HepG2 (cell line): Measurements from ENCODE around the gene RNF13. TPM values are rescaled to one million over a fixed set of nuclear protein-coding genes. Genes with fewer than 3 reads are reported as not detected.
"Not testable (repeated sequence)": the region's sequence is repeated elsewhere in the genome, so short reads cannot be mapped to it uniquely, and the experiment has no call there.

Experiments used
- ATAC-seq: fragments of 200-7000 bp; cut with Tn5 transposase; 3 replicates; pipeline ENCODE4 v1.9.1; 2020; ENCODE audit warnings: mild to moderate bottlenecking, moderate library complexity
- BruUV-seq: library from RNA; stranded (reverse); fragments of 400-500 nt; replicated peaks from 2 replicates; lab custom pipeline; 2021; lab: Mats Ljungman, UMichigan
- CTCF ChIA-PET: fragments of 300-600 bp; formaldehyde crosslinking; extraction: SDS; loops from one replicate; lab custom pipeline; 2021; ENCODE audit warnings: low total read pairs, inconsistent platforms, low intra/inter-chr PET ratio; lab: Yijun Ruan, JAX
- POLR2A ChIA-PET: fragments of 350-600 bp; sonication (Branson Sonifier 250); formaldehyde crosslinking; loops from one replicate; lab custom pipeline; 2020; ENCODE audit warnings: antibody characterized with exemption, inconsistent platforms; lab: Yijun Ruan, JAX
- DNase-seq: peaks from one replicate; pipeline ENCODE4 v3.0.0-alpha.2; 2015; ENCODE audit warnings: low spot score
- FAIRE-seq: peaks from 3 replicates; lab custom pipeline; 2011; peaks lifted over from hg19 to GRCh38; lab: Jason Lieb, UNC
- H2AFZ ChIP-seq: one replicate; pipeline ENCODE4 v1.6.1; 2011; ENCODE audit warnings: low read length, inconsistent platforms
- H3K27ac ChIP-seq: fragments of 300-600 bp; 3 replicates; pipeline ENCODE4 v1.8.0; 2011; ENCODE audit warnings: mixed run types, mild to moderate bottlenecking, mixed read lengths, low read length, inconsistent platforms; ENCODE audit not compliant: insufficient read depth; ENCODE audit errors: extremely low read length
- H3K27me3 ChIP-seq, 2 experiments: fragments of 200-600 bp in 1 of 2; 2 replicates in 1 of 2; 3 replicates in 1 of 2; pipeline versions ENCODE4 v1.6.0 to v1.8.0; 2011; ENCODE audit warnings: low read length in 2 of 2, mild to moderate bottlenecking in 2 of 2, moderate library complexity in 2 of 2, inconsistent platforms in 1 of 2; ENCODE audit not compliant: insufficient read depth in 2 of 2, control insufficient read depth in 1 of 2
- H3K36me3 ChIP-seq, 2 experiments: fragments of 200-600 bp in 1 of 2; replicated peaks in 1 of 2; 2 replicates in 1 of 2; 3 replicates in 1 of 2; pipeline versions ENCODE4 v1.5.1 to v1.8.0; 2011; ENCODE audit warnings: low read length in 2 of 2, inconsistent platforms in 1 of 2; ENCODE audit not compliant: insufficient read depth in 2 of 2, control insufficient read depth in 1 of 2
- H3K4me1 ChIP-seq: 2 replicates; pipeline ENCODE4 v1.5.1; 2012; ENCODE audit warnings: low read length, inconsistent platforms; ENCODE audit not compliant: insufficient read depth
- H3K4me2 ChIP-seq: 2 replicates; pipeline ENCODE4 v1.6.0; 2011; ENCODE audit warnings: low read depth, low read length, inconsistent platforms
- H3K4me3 ChIP-seq, 3 experiments: fragments of 200-600 bp in 1 of 3; sonication (generic), shearing (Covaris generic) in 1 of 3; replicated peaks in 1 of 3; 2 replicates each; pipeline ENCODE4 v1.5.1; 2011 to 2016; ENCODE audit warnings: low read length in 3 of 3, inconsistent platforms in 2 of 3, low read depth in 2 of 3, mild to moderate bottlenecking in 2 of 3, control low read depth in 1 of 3, mixed read lengths in 1 of 3; ENCODE audit not compliant: insufficient read depth in 1 of 3
- H3K79me2 ChIP-seq: one replicate; pipeline ENCODE4 v1.6.1; 2011; ENCODE audit warnings: low read length, inconsistent platforms; ENCODE audit not compliant: insufficient read depth
- H3K9ac ChIP-seq: 2 replicates; pipeline ENCODE4 v1.6.0; 2011; ENCODE audit warnings: mild to moderate bottlenecking, low read depth, low read length, inconsistent platforms; ENCODE audit not compliant: insufficient read depth
- H3K9me3 ChIP-seq: 2 replicates; pipeline ENCODE4 v1.5.1; 2012; ENCODE audit warnings: mild to moderate bottlenecking, low read length
- H4K20me1 ChIP-seq: 2 replicates; pipeline ENCODE4 v1.6.0; 2011; ENCODE audit warnings: inconsistent platforms, mild to moderate bottlenecking, low read length, moderate library complexity; ENCODE audit not compliant: insufficient read depth
- CENPX ChIP-seq: sonication (generic); formaldehyde crosslinking; IDR thresholded peaks from 2 replicates; pipeline ENCODE4 v1.9.0; 2021; ENCODE audit warnings: mild to moderate bottlenecking, missing genetic modification reagents, moderate library complexity
- RNF2 ChIP-seq: fragments of 450-650 bp; conservative IDR thresholded peaks from 2 replicates; pipeline ENCODE4 v1.6.1; 2016; ENCODE audit warnings: low read depth
- ZNF33A ChIP-seq: sonication (generic); formaldehyde crosslinking; IDR thresholded peaks from 2 replicates; pipeline ENCODE4 v1.5.1; 2020; ENCODE audit warnings: missing genetic modification reagents, mild to moderate bottlenecking, moderate library complexity, borderline replicate concordance
- ZNF672 ChIP-seq: sonication (generic); formaldehyde crosslinking; IDR thresholded peaks from 2 replicates; pipeline ENCODE4 v1.8.1; 2022; ENCODE audit warnings: missing genetic modification reagents
- ZNF724P ChIP-seq: sonication (generic); formaldehyde crosslinking; IDR thresholded peaks from 2 replicates; pipeline ENCODE4 v1.8.0; 2022; ENCODE audit warnings: missing genetic modification reagents, borderline replicate concordance
- WGBS: methylation state at CpG from one replicate; pipeline ENCODE4 v1.1.6; 2017; ENCODE audit warnings: low lambda C conversion rate; 5-methylcytosine and 5-hydroxymethylcytosine counted together
- in situ Hi-C: cut with HindIII; loops from 2 replicates; pipeline ENCODE4 v1.10.0; 2017; ENCODE audit warnings: low pct_unique_long_range_greater_than_20kb; ENCODE audit not compliant: extremely low pct_ligation_motif_present
- intact Hi-C: fragments of 100-400 bp; cut with micrococcal nuclease; formaldehyde crosslinking; loops from one replicate; pipeline ENCODE4 v1.10.0; 2022; ENCODE audit not compliant: unreplicated experiment
- polyA plus RNA-seq, 8 experiments: library from polyadenylated mRNA; depleted of rRNA in 3 of 8; stranded (reverse) in 7 of 8; unstranded in 1 of 8; fragments of >200 nt; fragmentation: Illumina TruSeq in 4 of 8; extraction: Trizol in 4 of 8; gene quantifications; 2 replicates each; pipeline versions ENCODE4 v1.2.1 to v1.2.3, GENCODE V29; 2011 to 2016; ENCODE audit warnings: low read depth in 4 of 8, missing spikeins in 1 of 8, mixed read lengths in 1 of 8; ENCODE audit not compliant: insufficient read depth in 1 of 8
- total RNA-seq, 5 experiments: library from RNA; depleted of rRNA; stranded (reverse); fragments of >200 nt; fragmentation: Illumina TruSeq; extraction: Trizol; gene quantifications; 2 replicates each; pipeline ENCODE4 v1.2.3, GENCODE V29; 2016; ENCODE audit warnings: low read depth in 1 of 5

Gene RNF13
- total and polyA plus RNA-seq, 2 of the 13 experiments (the other 11 are each of a cell fraction or from before 2014, with no cell fraction given), result 39.8 to 46.0 TPM

DNA sequence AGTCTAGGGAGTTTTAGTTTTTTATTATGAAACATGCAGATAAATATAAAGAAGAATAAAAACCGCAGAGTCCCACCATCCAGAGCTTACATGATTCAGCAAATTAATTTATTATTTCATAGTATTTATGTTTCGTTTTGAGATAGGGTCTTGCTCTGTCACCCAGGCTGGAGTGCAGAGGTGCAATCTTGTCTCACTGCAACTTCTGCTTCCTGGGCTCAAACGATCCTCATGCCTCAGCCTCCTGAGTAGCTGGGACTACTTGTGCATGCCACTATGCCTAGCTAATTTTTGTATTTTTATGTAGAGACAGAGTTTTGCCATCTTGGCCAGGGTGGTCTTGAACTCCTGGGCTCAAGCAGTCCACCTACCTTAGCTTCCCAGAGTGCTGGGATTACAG, 13.6 kb downstream of the RNF13 start (continued):
- no peak for TF ChIP-seq ZNF672 (CRISPR knock-in tag)

DNA sequence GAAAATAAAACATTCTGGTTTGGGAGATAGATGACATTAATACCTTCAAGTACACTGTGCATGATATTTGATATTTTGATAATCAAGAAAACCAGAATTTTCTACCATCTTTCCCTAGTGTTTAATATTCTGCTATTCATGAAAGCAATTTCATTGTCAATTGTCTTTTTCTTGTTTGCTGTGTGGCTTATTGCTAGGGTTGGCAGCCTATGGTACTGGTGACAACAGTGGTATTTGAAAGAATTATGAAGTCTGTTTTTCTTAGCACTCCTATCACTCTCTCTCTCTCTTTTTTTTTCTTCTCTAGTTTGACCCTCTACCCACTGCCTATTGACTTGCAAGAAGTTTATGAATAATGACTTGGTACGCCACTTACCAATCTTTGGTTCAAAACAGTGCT, 15.4 kb downstream of the RNF13 start:
- Histone ChIP-seq H3K79me2 (peaks cover 59% of the 10 kb centered on the region), H4K20me1 (no peaks in the 10 kb centered on the region; the same call in 1 of the 2 replicates), H3K36me3 (no peaks in the 10 kb centered on the region), H3K4me1 (no peaks in the 10 kb centered on the region), H3K9ac (no peak overlapping the region), H3K27me3 (no peaks in the 10 kb centered on the region), H3K27ac (no peak overlapping the region), H3K9me3 (peaks cover 40% of the 10 kb centered on the region), H3K4me2 (no peak overlapping the region), H2AFZ (no peak overlapping the region), H3K4me3 (no peak overlapping the region)
- CTCF ChIA-PET, result no interaction called here
- FAIRE-seq, result no peak
- TF ChIP-seq ZNF33A, result no peak
- no peak for TF ChIP-seq CENPX (CRISPR knock-in tag)
- TF ChIP-seq ZNF724P (CRISPR knock-in tag), result no peak
- TF ChIP-seq RNF2, result no peak
- WGBS, result 100% methylated on average over 1 of the region's 1 CpG
- no TSS peak for BruUV-seq
- intact Hi-C loops, result no loop called here
- POLR2A ChIA-PET, result no interaction called here
- DNase-seq, result no peak
- in situ Hi-C loops, result no loop called here
- no peak for ATAC-seq

DNA sequence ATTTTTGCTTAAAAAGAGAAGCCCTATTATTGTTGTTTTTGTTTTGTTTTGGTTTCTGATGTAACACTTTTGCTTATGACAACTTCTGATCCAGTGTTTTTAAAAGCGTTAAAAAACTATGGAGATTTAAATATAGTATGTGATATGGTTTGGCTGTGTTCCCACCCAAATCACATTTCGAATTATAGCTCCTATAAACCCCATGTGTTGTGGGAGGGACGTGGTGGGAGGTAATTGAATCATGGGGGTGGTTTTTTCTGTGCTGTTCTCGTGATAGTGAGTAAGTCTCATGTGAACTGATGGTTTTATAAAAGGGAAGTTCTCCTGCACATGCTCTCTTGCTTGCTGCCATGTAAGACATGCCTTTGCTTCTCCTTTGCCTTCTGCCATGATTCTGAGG, 16.6 kb downstream of the RNF13 start:
- H3K9ac ChIP-seq, H3K27ac ChIP-seq, H4K20me1 ChIP-seq, H3K4me2 ChIP-seq, H3K36me3 ChIP-seq, CTCF ChIA-PET, POLR2A ChIA-PET, H3K4me1 ChIP-seq, ATAC-seq, DNase-seq, H3K4me3 ChIP-seq, BruUV-seq, in situ Hi-C loops, H2AFZ ChIP-seq, H3K27me3 ChIP-seq, intact Hi-C loops: not testable (repeated sequence)
- peak; percentile 15 for FAIRE-seq
- H3K9me3 ChIP-seq, result peaks cover 51% of the 10 kb centered on the region
- WGBS, result 95% methylated on average over 4 of the region's 4 CpGs
- peaks cover 56% of the 10 kb centered on the region for H3K79me2 ChIP-seq
